Measurements from ENCODE around the gene CSF3. TPM values are rescaled to one million over a fixed set of nuclear protein-coding genes. Genes with fewer than 3 reads are reported as not detected.

The CSF3 gene
- total RNA-seq, 1 experiment from 2014 or later, result 0.55 TPM

GRCh38 chr17:40025559-40025958, 10.3 kb downstream of the CSF3 start:
- Histone ChIP-seq H3K27ac (no peak overlapping the region), H3K27me3 (no peaks in the 10 kb centered on the region), H3K4me3 (no peak overlapping the region), H3K4me1 (peaks cover 14% of the 10 kb centered on the region; the same call in 1 of the 2 replicates), H3K9me3 (replicated peaks) (no peaks in the 10 kb centered on the region), H3K36me3 (peaks cover 20% of the 10 kb centered on the region)
- DNase-seq, result no peak

GRCh38 chr17:40025991-40026815, 11.0 kb downstream of the CSF3 start:
- no peaks in the 10 kb centered on the region for H3K27me3 ChIP-seq
- DNase-seq, result no peak
- H3K36me3 ChIP-seq, result peaks cover 25% of the 10 kb centered on the region
- peaks cover 14% of the 10 kb centered on the region; the same call in 1 of the 2 replicates for H3K4me1 ChIP-seq
- no peaks in the 10 kb centered on the region for H3K9me3 ChIP-seq (replicated peaks)
- H3K27ac ChIP-seq, result no peak overlapping the region
- no peak overlapping the region for H3K4me3 ChIP-seq

- peak; percentile 75 to 91 for DNase-seq
- peaks cover 28% of the 10 kb centered on the region for H3K36me3 ChIP-seq
- no peak overlapping the region for H3K27ac ChIP-seq
- H3K9me3 ChIP-seq (replicated peaks), result no peaks in the 10 kb centered on the region
- peaks cover 11% of the 10 kb centered on the region; the same call in 1 of the 2 replicates for H3K4me1 ChIP-seq
- H3K4me3 ChIP-seq, result no peak overlapping the region
- no peaks in the 10 kb centered on the region for H3K27me3 ChIP-seq
Observed at GRCh38 chr17:40026816-40027613, 11.8 kb downstream of the CSF3 start.

GRCh38 chr17:40027614-40028012, 12.4 kb downstream of the CSF3 start:
- Histone ChIP-seq H3K36me3 (peaks cover 28% of the 10 kb centered on the region), H3K4me3 (no peak overlapping the region), H3K27ac (no peak overlapping the region), H3K9me3 (replicated peaks) (no peaks in the 10 kb centered on the region), H3K27me3 (no peaks in the 10 kb centered on the region), H3K4me1 (peaks cover 8% of the 10 kb centered on the region; the same call in 1 of the 2 replicates)
- DNase-seq, result no peak

- no peaks in the 10 kb centered on the region for H3K27me3 ChIP-seq
- H3K36me3 ChIP-seq, result peaks cover 28% of the 10 kb centered on the region
- H3K27ac ChIP-seq, result no peak overlapping the region
- H3K4me1 ChIP-seq, result peaks cover 3% of the 10 kb centered on the region; the same call in 1 of the 2 replicates
- H3K4me3 ChIP-seq, result no peak overlapping the region
- DNase-seq, result no peak
- no peaks in the 10 kb centered on the region for H3K9me3 ChIP-seq (replicated peaks)
Observed at GRCh38 chr17:40028595-40028994, 13.4 kb downstream of the CSF3 start.

GRCh38 chr17:40031706-40032105, 16.5 kb downstream of the CSF3 start:
- DNase-seq, result no peak
- peaks cover 18% of the 10 kb centered on the region for H3K36me3 ChIP-seq
- no peak overlapping the region for H3K27ac ChIP-seq
- no peak overlapping the region for H3K4me3 ChIP-seq
- no peaks in the 10 kb centered on the region for H3K27me3 ChIP-seq
- H3K4me1 ChIP-seq, result no peaks in the 10 kb centered on the region
- no peaks in the 10 kb centered on the region for H3K9me3 ChIP-seq (replicated peaks)

GRCh38 chr17:40032322-40033320, 17.4 kb downstream of the CSF3 start:
- H3K36me3 ChIP-seq, result peaks cover 16% of the 10 kb centered on the region
- no peaks in the 10 kb centered on the region for H3K9me3 ChIP-seq (replicated peaks)
- no peak for DNase-seq

GRCh38 chr17:40033339-40033738, 18.1 kb downstream of the CSF3 start:
- H3K36me3 ChIP-seq, result peaks cover 15% of the 10 kb centered on the region
- no peak overlapping the region for H3K4me3 ChIP-seq
- H3K27me3 ChIP-seq, result no peaks in the 10 kb centered on the region
- no peak for DNase-seq
- no peaks in the 10 kb centered on the region for H3K9me3 ChIP-seq (replicated peaks)
- H3K4me1 ChIP-seq, result peaks cover 5% of the 10 kb centered on the region
- H3K27ac ChIP-seq, result no peak overlapping the region

More at GRCh38 chr17:40032322-40033320, 17.4 kb downstream of the CSF3 start:
- no peak overlapping the region for H3K4me3 ChIP-seq
- no peak overlapping the region for H3K27ac ChIP-seq
- no peaks in the 10 kb centered on the region for H3K27me3 ChIP-seq
- no peaks in the 10 kb centered on the region for H3K4me1 ChIP-seq

- peaks cover 14% of the 10 kb centered on the region for H3K36me3 ChIP-seq
- peaks cover 9% of the 10 kb centered on the region for H3K4me1 ChIP-seq
- H3K4me3 ChIP-seq, result no peak overlapping the region
- DNase-seq, result no peak
- H3K27me3 ChIP-seq, result no peaks in the 10 kb centered on the region
- no peaks in the 10 kb centered on the region for H3K9me3 ChIP-seq (replicated peaks)
- no peak overlapping the region for H3K27ac ChIP-seq
Observed at GRCh38 chr17:40034426-40035161, 19.4 kb downstream of the CSF3 start.

GRCh38 chr17:40035162-40035559, 19.9 kb downstream of the CSF3 start:
- DNase-seq, result peak; percentile 28 to 46
- H3K27ac ChIP-seq, result no peak overlapping the region
- no peaks in the 10 kb centered on the region for H3K9me3 ChIP-seq (replicated peaks)
- peaks cover 9% of the 10 kb centered on the region for H3K4me1 ChIP-seq
- no peaks in the 10 kb centered on the region for H3K27me3 ChIP-seq
- H3K36me3 ChIP-seq, result peaks cover 13% of the 10 kb centered on the region
- no peak overlapping the region for H3K4me3 ChIP-seq

- Histone ChIP-seq H3K27me3 (no peaks in the 10 kb centered on the region), H3K27ac (peak overlapping the region; percentile 59), H3K36me3 (peaks cover 4% of the 10 kb centered on the region; the same call in 1 of the 2 replicates), H3K4me1 (peaks cover 9% of the 10 kb centered on the region), H3K4me3 (peak overlapping the region; percentile 17; the same call in 1 of the 2 replicates), H3K9me3 (replicated peaks) (no peaks in the 10 kb centered on the region)
- DNase-seq, result peak; percentile 87 to 90
Observed at GRCh38 chr17:40038882-40039513, 23.8 kb downstream of the CSF3 start.

- Histone ChIP-seq H3K27ac (no peak overlapping the region), H3K36me3 (no peaks in the 10 kb centered on the region)
Observed at GRCh38 chr17:40041196-40041595, 26.0 kb downstream of the CSF3 start.

GRCh38 chr17:40056379-40057015, 41.3 kb downstream of the CSF3 start:
- no peak for DNase-seq
- Histone ChIP-seq H3K36me3 (no peaks in the 10 kb centered on the region), H3K4me3 (no peak overlapping the region), H3K27ac (no peak overlapping the region), H3K4me1 (peaks cover 8% of the 10 kb centered on the region; the same call in 1 of the 2 replicates), H3K27me3 (peaks cover 9% of the 10 kb centered on the region; the same call in 1 of the 2 replicates), H3K9me3 (replicated peaks) (no peaks in the 10 kb centered on the region)

More at GRCh38 chr17:40041196-40041595, 26.0 kb downstream of the CSF3 start:
- Histone ChIP-seq H3K4me3 (no peak overlapping the region), H3K27me3 (no peaks in the 10 kb centered on the region), H3K9me3 (replicated peaks) (no peaks in the 10 kb centered on the region), H3K4me1 (peaks cover 9% of the 10 kb centered on the region)
- DNase-seq, result no peak
